Esophagus mucosa (tissue), 1 donor: ENCODE results near the gene SEPHS2. TPM values are rescaled to one million over a fixed set of nuclear protein-coding genes. Genes with fewer than 3 reads are reported as not detected.

Experiments used
- ATAC-seq: fragments of 200-7000 bp; cut with Tn5 transposase; one replicate; pipeline ENCODE4 v1.9.1; 2020
- total RNA-seq: library from RNA; stranded (reverse); gene quantifications from one replicate; pipeline ENCODE4 v1.2.4, GENCODE V29; 2023
- donor health status: DM: yes; HTN: yes; CAD: no.

SEPHS2 gene
- total RNA-seq, 1 donor from 2014 or later: 21.6 TPM

- ATAC-seq: no peak
Measured at GRCh38 chr16:30429418-30429677, 16.3 kb downstream of the SEPHS2 start.

GRCh38 chr16:30428055-30428454 lies 17.6 kb downstream of the SEPHS2 start:
- no peak for ATAC-seq

DNA sequence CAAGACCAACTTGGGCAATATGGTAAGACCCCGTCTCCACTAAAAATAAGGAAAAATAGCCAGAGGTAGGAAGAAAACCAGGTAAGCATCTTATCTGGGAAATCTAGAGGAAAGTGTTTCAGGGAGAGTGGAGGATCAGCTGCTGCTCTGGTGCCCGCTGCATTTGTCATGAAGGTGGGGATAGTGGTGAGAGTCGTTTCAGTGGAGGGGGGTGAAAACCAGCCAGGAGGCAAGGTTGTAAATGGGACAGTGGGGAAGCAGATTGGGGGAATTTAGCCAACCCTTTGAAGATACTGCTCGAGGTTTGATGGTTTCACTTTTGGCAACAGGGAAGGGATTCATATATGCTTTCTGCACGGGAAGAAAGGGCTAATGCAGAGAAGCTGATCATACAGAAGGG lies 24.7 kb downstream of the SEPHS2 start:
- no peak for ATAC-seq

GRCh38 chr16:30418350-30419181 lies 27.1 kb downstream of the SEPHS2 start:
- ATAC-seq: no peak

DNA sequence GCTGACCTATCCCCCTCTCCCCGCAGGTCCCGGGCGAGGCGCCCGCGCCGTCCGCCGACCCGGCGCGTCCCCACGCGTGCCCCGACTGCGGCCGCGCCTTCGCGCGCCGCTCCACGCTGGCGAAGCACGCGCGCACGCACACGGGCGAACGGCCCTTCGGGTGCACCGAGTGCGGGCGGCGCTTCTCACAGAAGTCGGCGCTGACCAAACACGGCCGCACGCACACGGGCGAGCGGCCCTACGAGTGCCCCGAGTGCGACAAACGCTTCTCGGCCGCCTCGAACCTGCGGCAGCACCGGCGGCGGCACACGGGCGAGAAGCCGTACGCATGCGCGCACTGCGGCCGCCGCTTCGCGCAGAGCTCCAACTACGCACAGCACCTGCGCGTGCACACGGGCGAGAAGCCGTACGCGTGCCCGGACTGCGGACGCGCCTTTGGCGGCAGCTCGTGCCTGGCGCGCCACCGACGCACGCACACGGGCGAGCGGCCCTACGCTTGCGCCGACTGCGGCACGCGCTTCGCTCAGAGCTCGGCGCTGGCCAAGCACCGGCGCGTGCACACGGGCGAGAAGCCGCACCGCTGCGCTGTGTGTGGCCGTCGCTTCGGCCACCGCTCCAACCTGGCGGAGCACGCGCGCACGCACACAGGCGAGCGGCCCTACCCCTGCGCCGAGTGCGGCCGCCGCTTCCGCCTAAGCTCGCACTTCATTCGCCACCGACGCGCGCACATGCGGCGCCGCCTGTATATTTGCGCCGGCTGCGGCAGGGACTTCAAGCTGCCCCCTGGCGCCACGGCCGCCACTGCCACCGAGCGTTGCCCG lies 27.9 kb downstream of the SEPHS2 start:
- ATAC-seq: peak; percentile 97

DNA sequence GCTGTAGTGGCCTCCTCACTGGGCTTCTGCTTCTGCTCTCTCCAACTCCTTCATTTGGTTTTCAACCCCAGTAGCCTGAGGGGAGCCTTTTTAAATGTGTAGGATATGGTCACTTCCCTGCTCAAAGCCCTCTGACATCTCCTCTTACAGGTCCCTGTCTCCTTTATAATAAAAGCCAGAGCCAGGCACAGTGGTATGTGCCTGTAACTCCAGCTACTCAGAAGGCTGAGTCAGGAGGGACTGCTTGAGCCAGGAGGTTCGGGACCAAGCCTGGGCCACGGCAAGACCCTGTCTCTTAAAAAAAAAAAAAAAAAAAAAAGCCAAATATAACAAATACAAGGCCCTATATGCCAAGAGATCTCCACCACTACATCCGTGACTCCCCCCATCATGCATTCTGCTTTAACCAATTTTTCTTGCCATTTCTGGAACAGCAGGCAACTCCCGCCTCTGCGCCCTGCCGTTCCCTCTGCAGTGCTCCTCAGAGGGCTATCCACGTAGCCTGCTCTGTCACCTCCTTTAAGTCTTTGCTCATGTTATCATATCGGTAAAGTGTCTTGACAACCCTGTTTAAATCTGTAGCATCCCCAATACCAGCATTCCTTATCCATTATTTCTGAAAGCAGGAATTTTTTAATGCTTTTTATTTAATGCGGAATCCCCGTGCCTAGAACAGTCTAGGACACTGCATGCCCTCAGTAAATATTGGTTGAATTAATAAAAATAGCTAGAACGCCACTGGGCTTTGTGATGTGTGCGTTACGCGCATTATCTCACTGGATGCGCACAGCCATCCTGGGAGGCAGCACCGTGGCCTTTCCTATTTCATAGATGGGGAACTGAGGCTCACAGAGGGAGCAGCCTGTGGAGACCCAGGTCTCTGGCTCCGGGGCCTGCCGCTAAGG lies 28.8 kb downstream of the SEPHS2 start:
- ATAC-seq: no peak

DNA sequence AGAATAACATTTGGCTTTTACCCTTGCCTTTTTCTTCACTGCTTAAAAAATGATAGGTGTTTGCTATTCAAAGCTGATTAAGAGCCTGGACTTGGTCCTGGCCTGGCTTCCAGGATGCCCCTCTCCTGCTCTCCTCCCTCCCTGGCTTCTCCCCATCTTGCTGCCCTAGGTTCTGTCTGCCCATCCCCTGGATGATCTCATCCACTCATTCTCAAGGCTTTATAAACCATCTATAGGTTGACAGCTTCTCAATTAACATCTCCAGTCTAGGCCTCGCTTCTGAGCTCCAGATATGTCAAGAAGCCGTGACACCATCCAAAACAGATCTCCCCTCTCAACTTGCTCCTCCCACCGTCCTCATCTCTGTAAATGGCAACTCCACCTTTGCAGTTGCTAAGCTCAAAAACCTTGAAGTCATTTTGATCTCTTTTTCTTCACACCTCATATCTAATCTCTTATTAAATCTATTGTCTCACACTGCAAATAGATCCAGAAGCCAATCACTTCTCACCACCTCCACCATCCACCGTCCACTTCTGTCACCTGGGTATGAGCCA lies 29.5 kb downstream of the SEPHS2 start:
- no peak for ATAC-seq

GRCh38 chr16:30414159-30414558 lies 31.5 kb downstream of the SEPHS2 start:
- ATAC-seq: no peak

- no peak for ATAC-seq
Measured at GRCh38 chr16:30413112-30413806, 32.4 kb downstream of the SEPHS2 start.

- ATAC-seq: peak; percentile 74
Measured at GRCh38 chr16:30409125-30410060, 36.3 kb downstream of the SEPHS2 start.

- peak; percentile 8 for ATAC-seq
Measured at GRCh38 chr16:30407804-30408534, 37.7 kb downstream of the SEPHS2 start.

DNA sequence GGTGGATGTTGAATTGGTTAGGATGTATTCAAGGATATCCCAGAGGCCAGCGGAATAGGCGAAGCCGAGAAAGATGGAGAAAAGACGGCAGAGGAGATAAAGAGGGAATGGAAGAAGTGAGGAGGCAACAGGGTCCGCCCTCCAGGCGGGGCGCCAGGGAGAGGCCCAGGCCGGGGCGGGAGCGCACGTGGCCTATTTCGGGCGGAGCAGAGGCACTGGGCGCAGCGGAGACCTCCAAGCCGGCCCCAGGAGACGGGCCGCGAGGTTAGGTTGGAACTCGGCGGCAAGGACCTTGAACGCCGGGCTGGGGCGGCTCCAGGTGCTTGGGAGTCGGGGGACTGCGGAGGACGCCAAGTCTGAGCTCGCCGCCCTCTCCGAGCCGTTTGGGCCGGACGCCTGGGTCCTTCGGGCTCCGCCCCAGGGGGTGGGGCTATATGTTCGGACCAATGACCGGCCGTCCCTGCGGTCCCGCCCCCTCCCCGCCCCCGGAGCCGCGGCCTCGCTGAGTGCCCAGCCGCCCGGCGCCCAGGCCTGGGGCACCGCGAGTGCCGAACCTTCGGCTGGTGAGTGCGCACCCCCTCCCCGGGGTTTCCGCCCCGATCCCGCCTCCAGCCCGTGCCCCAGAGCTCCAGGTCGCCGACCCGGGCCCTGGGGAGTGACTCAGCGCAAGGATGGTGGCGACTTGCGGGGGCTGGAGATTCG lies 38.4 kb downstream of the SEPHS2 start, which contains the start of gene ZNF771:
Gene ZNF771, plus strand, starts transcription at position 505 of the 702 bp plus-strand sequence. CDS start 448 bp downstream, outside the sequence.
- peak; percentile 94 for ATAC-seq

GRCh38 chr16:30406795-30407101 lies 38.9 kb downstream of the SEPHS2 start:
- ATAC-seq: peak; percentile 8

- ATAC-seq: no peak
Measured at GRCh38 chr16:30401768-30402425, 43.8 kb downstream of the SEPHS2 start.

GRCh38 chr16:30399435-30400186 lies 46.1 kb downstream of the SEPHS2 start:
- no peak for ATAC-seq

DNA sequence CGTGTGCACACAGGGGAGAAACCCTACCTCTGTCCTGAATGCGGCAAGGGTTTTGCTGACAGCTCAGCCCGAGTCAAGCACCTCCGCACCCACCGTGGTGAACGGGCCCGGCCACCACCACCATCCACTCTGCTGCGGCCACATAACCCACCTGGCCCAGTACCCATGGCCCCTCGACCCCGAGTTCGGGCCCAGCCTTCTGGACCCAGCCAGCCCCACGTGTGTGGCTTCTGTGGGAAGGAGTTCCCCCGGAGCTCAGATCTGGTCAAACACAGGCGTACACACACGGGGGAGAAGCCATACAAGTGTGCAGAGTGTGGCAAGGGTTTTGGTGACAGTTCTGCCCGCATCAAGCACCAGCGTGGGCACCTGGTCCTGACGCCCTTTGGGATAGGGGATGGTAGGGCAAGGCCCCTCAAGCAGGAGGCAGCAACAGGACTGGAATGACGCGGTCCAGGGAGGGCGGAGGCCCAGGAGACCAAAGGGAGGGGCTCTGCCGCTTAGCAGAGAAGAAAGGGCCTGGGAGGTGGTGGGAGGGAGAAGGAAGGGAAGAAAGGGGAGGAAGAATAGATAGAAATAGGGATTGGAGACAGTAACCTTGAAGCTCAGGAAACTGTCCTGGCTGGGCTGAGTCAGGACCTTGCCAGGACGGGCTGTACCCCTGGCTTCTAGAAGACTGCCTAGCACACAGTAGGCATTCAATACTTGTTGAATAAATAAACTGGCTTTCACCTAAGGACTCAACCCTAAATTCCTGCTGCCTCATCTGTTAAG lies 46.8 kb downstream of the SEPHS2 start:
- no peak for ATAC-seq
